K562 (cell line): ENCODE data around the gene GGCT. TPM values are rescaled to one million over a fixed set of nuclear protein-coding genes. Genes with fewer than 3 reads are reported as not detected.

Experiments
- ATAC-seq: fragments of 200-7000 bp; cut with Tn5 transposase; 3 replicates; pipeline ENCODE4 v1.9.1; 2020; ENCODE audit warnings: moderate library complexity
- BruUV-seq: library from RNA; stranded (reverse); fragments of 400-500 nt; replicated peaks from 2 replicates; lab custom pipeline; 2021; lab: Mats Ljungman, UMichigan
- CTCF ChIA-PET: fragments of 300-600 bp; formaldehyde crosslinking; extraction: SDS; loops from one replicate; lab custom pipeline; 2021; ENCODE audit warnings: low intra/inter-chr PET ratio; lab: Yijun Ruan, JAX
- POLR2A ChIA-PET: fragments of 300-600, 350-650 bp; sonication (Branson Sonifier 250); formaldehyde crosslinking; extraction: SDS; loops from one replicate; lab custom pipeline; 2021; ENCODE audit warnings: antibody characterized with exemption, inconsistent platforms; lab: Yijun Ruan, JAX
- DNase-seq, 4 experiments: peaks; one replicate each; pipeline versions ENCODE4 v3.0.0 to v3.0.0-alpha.2; 2011 to 2018; ENCODE audit warnings: low spot score in 3 of 4, mixed read lengths in 3 of 4; ENCODE audit errors: extremely low read depth in 1 of 4
- FAIRE-seq: peaks from 2 replicates; lab custom pipeline; 2011; peaks lifted over from hg19 to GRCh38; lab: Jason Lieb, UNC
- H2AFZ ChIP-seq: 2 replicates; pipeline ENCODE4 v1.6.0; 2011; ENCODE audit warnings: low read depth, low read length, control low read depth, inconsistent platforms
- H3K27ac ChIP-seq: fragments of 200-600 bp; 3 replicates; pipeline ENCODE4 v1.8.0; 2011; ENCODE audit warnings: low read depth, mild to moderate bottlenecking, control low read depth, inconsistent platforms, low read length, moderate library complexity, mixed read lengths; ENCODE audit errors: extremely low read depth
- H3K27me3 ChIP-seq, 2 experiments: fragments of 300-600 bp in 1 of 2; 2 replicates in 1 of 2; 3 replicates in 1 of 2; pipeline versions ENCODE4 v1.6.0 to v1.8.0; 2011; ENCODE audit warnings: inconsistent platforms in 2 of 2, low read length in 2 of 2, mild to moderate bottlenecking in 1 of 2, mixed read lengths in 1 of 2, moderate library complexity in 1 of 2; ENCODE audit not compliant: control insufficient read depth in 2 of 2, insufficient read depth in 2 of 2
- H3K36me3 ChIP-seq: fragments of 300-600 bp; 3 replicates; pipeline ENCODE4 v1.8.0; 2011; ENCODE audit warnings: mild to moderate bottlenecking, low read length, inconsistent platforms; ENCODE audit not compliant: control insufficient read depth, insufficient read depth
- H3K4me1 ChIP-seq, 2 experiments: fragments of 200-600 bp in 1 of 2; replicated peaks in 1 of 2; 2 replicates in 1 of 2; 3 replicates in 1 of 2; pipeline versions ENCODE4 v1.5.1 to v1.8.0; 2011; ENCODE audit warnings: inconsistent platforms in 2 of 2, low read length in 2 of 2, mild to moderate bottlenecking in 1 of 2, mixed read lengths in 1 of 2, moderate library complexity in 1 of 2; ENCODE audit not compliant: control insufficient read depth in 2 of 2, insufficient read depth in 2 of 2
- H3K4me2 ChIP-seq: 2 replicates; pipeline ENCODE4 v1.6.1; 2011; ENCODE audit warnings: low read length, control low read depth, inconsistent platforms, mixed read lengths; ENCODE audit not compliant: insufficient read depth
- H3K4me3 ChIP-seq: fragments of 200-600 bp; sonication (generic), shearing (Covaris generic); 2 replicates; pipeline ENCODE4 v1.5.1; 2016; ENCODE audit warnings: control low read depth, inconsistent platforms
- H3K79me2 ChIP-seq: fragments of 200-600 bp; 3 replicates; pipeline ENCODE4 v1.8.0; 2011; ENCODE audit warnings: low read length, inconsistent platforms; ENCODE audit not compliant: control insufficient read depth, insufficient read depth
- H3K9ac ChIP-seq, 2 experiments: 2 replicates each; pipeline versions ENCODE4 v1.6.0 to v1.6.1; 2011; ENCODE audit warnings: low read depth in 2 of 2, low read length in 2 of 2, control low read depth in 1 of 2, inconsistent platforms in 1 of 2, mild to moderate bottlenecking in 1 of 2, mixed read lengths in 1 of 2; ENCODE audit not compliant: insufficient read depth in 1 of 2
- H3K9me1 ChIP-seq: one replicate; pipeline ENCODE4 v1.6.0; 2011; ENCODE audit warnings: inconsistent platforms, mild to moderate bottlenecking, low read length, moderate library complexity; ENCODE audit not compliant: control insufficient read depth, insufficient read depth
- H3K9me3 ChIP-seq: replicated peaks from 2 replicates; pipeline ENCODE4 v1.5.1; 2011; ENCODE audit warnings: low read depth, low read length, inconsistent platforms; ENCODE audit not compliant: control insufficient read depth, insufficient read depth
- H4K20me1 ChIP-seq: replicated peaks from 2 replicates; pipeline ENCODE4 v1.6.1; 2011; ENCODE audit warnings: low read length, inconsistent platforms, mixed read lengths; ENCODE audit not compliant: control insufficient read depth, insufficient read depth
- CREB3 ChIP-seq: fragments of 450-650 bp; conservative IDR thresholded peaks from 2 replicates; pipeline ENCODE4 v1.6.1; 2016; ENCODE audit warnings: missing genetic modification characterization, low read depth, mild to moderate bottlenecking, missing compliant biosample characterization, moderate library complexity
- EZH2 ChIP-seq: IDR thresholded peaks from 2 replicates; pipeline ENCODE4 v1.6.1; 2012; ENCODE audit warnings: low read depth, mild to moderate bottlenecking, inconsistent platforms, low read length, borderline replicate concordance
- FOXK1 ChIP-seq: sonication (generic); formaldehyde crosslinking; IDR thresholded peaks from 2 replicates; pipeline ENCODE4 v1.8.0; 2022; ENCODE audit warnings: missing genetic modification reagents, mild to moderate bottlenecking, borderline replicate concordance
- FOXM1 ChIP-seq, 2 experiments: fragments of 450-650 bp in 1 of 2; sonication (generic) in 1 of 2; formaldehyde crosslinking in 1 of 2; IDR thresholded peaks; 2 replicates each; pipeline versions ENCODE4 v1.6.1 to v1.9.0; 2017 to 2022; ENCODE audit warnings: low read depth in 2 of 2, mild to moderate bottlenecking in 2 of 2, missing genetic modification reagents in 1 of 2, moderate library complexity in 1 of 2
- MAZ ChIP-seq, 2 experiments: fragments of 450-650 bp in 1 of 2; sonication (generic) in 1 of 2; formaldehyde crosslinking; IDR thresholded peaks in 1 of 2; conservative IDR thresholded peaks in 1 of 2; 2 replicates each; pipeline versions ENCODE4 v1.4.0 to v1.5.0; 2020; ENCODE audit warnings: mild to moderate bottlenecking in 1 of 2, missing genetic modification reagents in 1 of 2
- RCOR1 ChIP-seq, 2 experiments: IDR thresholded peaks; 2 replicates each; pipeline ENCODE4 v1.6.1; 2012; ENCODE audit warnings: low read depth in 2 of 2, low read length in 2 of 2, borderline replicate concordance in 1 of 2, improper control_type of control experiment in 1 of 2
- TCF15 ChIP-seq: fragments of 250-450 bp; sonication (Bioruptor Pico); IDR thresholded peaks from 2 replicates; pipeline ENCODE4 v1.8.0; 2022; ENCODE audit warnings: moderate library complexity, mild to moderate bottlenecking, inconsistent platforms
- TRIM24 ChIP-seq, 2 experiments: fragments of 450-650 bp; IDR thresholded peaks; 2 replicates each; pipeline ENCODE4 v1.6.1; 2016
- WGBS: fragments of 100-300 bp; shearing (Covaris generic); methylation state at CpG from one replicate; pipeline ENCODE4 v1.1.6; 2016; ENCODE audit warnings: low coverage, mixed read lengths; ENCODE audit not compliant: insufficient coverage; ENCODE audit errors: missing lambda C conversion rate; 5-methylcytosine and 5-hydroxymethylcytosine counted together
- in situ Hi-C: fragments of 300-500 bp; cut with MboI; formaldehyde crosslinking; loops from 4 replicates; pipeline ENCODE4 v1.15.0; 2018; ENCODE audit warnings: inconsistent platforms, mixed read lengths
- intact Hi-C: fragments of 100-400 bp; cut with micrococcal nuclease; formaldehyde crosslinking; loops from 2 replicates; pipeline ENCODE4 v1.14.2; 2022
- polyA plus RNA-seq, 8 experiments: library from polyadenylated mRNA; depleted of rRNA in 4 of 8; stranded (reverse) in 5 of 8; unstranded in 3 of 8; fragments of >200 nt; fragmentation: Nextera tagmentation in 2 of 8; fragmentation: Illumina TruSeq in 1 of 8; extraction: Ambion mirVana in 2 of 8; extraction: Trizol in 1 of 8; gene quantifications; 2 replicates each; pipeline versions ENCODE4 v1.2.1 to v1.2.3, GENCODE V29; 2011 to 2014; ENCODE audit warnings: inconsistent platforms in 1 of 8, missing spikeins in 1 of 8
- total RNA-seq, 7 experiments: library from RNA; depleted of rRNA in 6 of 7; stranded (reverse); fragments of >200 nt in 6 of 7; fragmentation: Illumina TruSeq in 2 of 7; extraction: Trizol in 2 of 7; gene quantifications; 2 replicates each; pipeline versions ENCODE4 v1.2.1 to v1.2.3, GENCODE V29; 2011 to 2021; ENCODE audit warnings: low replicate concordance in 1 of 7
- TF ChIP-seq, protein P1 (sequence below): fragments of 250-450 bp; sonication (Bioruptor Pico); IDR thresholded peaks from 2 replicates; pipeline ENCODE4 v1.5.0; 2020; ENCODE audit warnings: mild to moderate bottlenecking
- TF ChIP-seq, protein P2 (sequence below): fragments of 450-650 bp; conservative IDR thresholded peaks from 2 replicates; pipeline ENCODE4 v1.6.1; 2016; ENCODE audit warnings: missing genetic modification characterization, low read depth, mild to moderate bottlenecking, control low read depth, missing compliant biosample characterization
- TF ChIP-seq, protein P3 (sequence below): sonication (generic); formaldehyde crosslinking; IDR thresholded peaks from 2 replicates; pipeline ENCODE4 v1.8.0; 2023; ENCODE audit warnings: missing genetic modification reagents, mild to moderate bottlenecking, borderline replicate concordance

Gene GGCT
- total and polyA plus RNA-seq, 9 of the 15 experiments (the other 6 are each of a cell fraction or from before 2014, with no cell fraction given), result 79.0 to 349 (median 136) TPM

DNA sequence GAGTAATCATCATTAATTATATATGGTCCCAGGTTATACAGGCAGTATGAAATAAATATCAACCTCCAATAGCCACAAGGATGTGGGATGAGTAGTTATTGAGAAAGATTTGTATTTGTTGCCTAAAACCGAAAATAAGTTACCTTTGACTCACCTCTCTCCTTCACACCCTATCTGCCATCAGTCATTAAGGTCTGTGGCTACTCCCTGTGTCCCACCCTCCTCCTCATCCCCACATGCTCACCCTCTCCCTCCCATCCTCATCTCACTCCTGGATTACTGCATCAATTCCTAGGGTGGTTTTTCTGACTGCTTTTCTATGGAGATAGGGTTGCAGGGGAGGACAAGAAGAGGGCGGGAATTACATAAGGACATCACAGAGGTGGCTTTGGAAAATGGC, 9.1 kb upstream of the GGCT start:
- TF ChIP-seq FOXM1 (IDR thresholded peaks at IDR 0.05; ENCODE audit: low read depth) (no peak), FOXM1 (CRISPR knock-in tag; IDR thresholded peaks at IDR 0.05; ENCODE audit: low read depth) (no peak), CREB3 (no peak), FOXK1 (CRISPR knock-in tag) (no peak), TCF15 (no peak), TRIM24 (IDR thresholded peaks at IDR 0.05) (no peak), EZH2 (no peak), MAZ (CRISPR knock-in tag; conservative IDR thresholded peaks at IDR 0.05 in 1 of 2, IDR thresholded peaks at IDR 0.05 in 1 of 2) (no peak), RCOR1 (IDR thresholded peaks at IDR 0.05; ENCODE audit: borderline replicate concordance in 1 of 2, low read depth in 2 of 2, low read length in 2 of 2) (no peak)
- TF ChIP-seq, protein P1, sequence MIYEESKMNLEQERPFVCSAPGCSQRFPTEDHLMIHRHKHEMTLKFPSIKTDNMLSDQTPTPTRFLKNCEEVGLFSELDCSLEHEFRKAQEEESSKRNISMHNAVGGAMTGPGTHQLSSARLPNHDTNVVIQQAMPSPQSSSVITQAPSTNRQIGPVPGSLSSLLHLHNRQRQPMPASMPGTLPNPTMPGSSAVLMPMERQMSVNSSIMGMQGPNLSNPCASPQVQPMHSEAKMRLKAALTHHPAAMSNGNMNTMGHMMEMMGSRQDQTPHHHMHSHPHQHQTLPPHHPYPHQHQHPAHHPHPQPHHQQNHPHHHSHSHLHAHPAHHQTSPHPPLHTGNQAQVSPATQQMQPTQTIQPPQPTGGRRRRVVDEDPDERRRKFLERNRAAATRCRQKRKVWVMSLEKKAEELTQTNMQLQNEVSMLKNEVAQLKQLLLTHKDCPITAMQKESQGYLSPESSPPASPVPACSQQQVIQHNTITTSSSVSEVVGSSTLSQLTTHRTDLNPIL (CRISPR knock-in tag), result no peak
- TF ChIP-seq, protein P2, sequence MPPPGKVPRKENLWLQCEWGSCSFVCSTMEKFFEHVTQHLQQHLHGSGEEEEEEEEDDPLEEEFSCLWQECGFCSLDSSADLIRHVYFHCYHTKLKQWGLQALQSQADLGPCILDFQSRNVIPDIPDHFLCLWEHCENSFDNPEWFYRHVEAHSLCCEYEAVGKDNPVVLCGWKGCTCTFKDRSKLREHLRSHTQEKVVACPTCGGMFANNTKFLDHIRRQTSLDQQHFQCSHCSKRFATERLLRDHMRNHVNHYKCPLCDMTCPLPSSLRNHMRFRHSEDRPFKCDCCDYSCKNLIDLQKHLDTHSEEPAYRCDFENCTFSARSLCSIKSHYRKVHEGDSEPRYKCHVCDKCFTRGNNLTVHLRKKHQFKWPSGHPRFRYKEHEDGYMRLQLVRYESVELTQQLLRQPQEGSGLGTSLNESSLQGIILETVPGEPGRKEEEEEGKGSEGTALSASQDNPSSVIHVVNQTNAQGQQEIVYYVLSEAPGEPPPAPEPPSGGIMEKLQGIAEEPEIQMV (tag), result no peak
- TF ChIP-seq, protein P3, sequence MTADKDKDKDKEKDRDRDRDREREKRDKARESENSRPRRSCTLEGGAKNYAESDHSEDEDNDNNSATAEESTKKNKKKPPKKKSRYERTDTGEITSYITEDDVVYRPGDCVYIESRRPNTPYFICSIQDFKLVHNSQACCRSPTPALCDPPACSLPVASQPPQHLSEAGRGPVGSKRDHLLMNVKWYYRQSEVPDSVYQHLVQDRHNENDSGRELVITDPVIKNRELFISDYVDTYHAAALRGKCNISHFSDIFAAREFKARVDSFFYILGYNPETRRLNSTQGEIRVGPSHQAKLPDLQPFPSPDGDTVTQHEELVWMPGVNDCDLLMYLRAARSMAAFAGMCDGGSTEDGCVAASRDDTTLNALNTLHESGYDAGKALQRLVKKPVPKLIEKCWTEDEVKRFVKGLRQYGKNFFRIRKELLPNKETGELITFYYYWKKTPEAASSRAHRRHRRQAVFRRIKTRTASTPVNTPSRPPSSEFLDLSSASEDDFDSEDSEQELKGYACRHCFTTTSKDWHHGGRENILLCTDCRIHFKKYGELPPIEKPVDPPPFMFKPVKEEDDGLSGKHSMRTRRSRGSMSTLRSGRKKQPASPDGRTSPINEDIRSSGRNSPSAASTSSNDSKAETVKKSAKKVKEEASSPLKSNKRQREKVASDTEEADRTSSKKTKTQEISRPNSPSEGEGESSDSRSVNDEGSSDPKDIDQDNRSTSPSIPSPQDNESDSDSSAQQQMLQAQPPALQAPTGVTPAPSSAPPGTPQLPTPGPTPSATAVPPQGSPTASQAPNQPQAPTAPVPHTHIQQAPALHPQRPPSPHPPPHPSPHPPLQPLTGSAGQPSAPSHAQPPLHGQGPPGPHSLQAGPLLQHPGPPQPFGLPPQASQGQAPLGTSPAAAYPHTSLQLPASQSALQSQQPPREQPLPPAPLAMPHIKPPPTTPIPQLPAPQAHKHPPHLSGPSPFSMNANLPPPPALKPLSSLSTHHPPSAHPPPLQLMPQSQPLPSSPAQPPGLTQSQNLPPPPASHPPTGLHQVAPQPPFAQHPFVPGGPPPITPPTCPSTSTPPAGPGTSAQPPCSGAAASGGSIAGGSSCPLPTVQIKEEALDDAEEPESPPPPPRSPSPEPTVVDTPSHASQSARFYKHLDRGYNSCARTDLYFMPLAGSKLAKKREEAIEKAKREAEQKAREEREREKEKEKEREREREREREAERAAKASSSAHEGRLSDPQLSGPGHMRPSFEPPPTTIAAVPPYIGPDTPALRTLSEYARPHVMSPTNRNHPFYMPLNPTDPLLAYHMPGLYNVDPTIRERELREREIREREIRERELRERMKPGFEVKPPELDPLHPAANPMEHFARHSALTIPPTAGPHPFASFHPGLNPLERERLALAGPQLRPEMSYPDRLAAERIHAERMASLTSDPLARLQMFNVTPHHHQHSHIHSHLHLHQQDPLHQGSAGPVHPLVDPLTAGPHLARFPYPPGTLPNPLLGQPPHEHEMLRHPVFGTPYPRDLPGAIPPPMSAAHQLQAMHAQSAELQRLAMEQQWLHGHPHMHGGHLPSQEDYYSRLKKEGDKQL (CRISPR knock-in tag), result no peak
- TF ChIP-seq, all 486 proteins: peak for 0
- Histone ChIP-seq H2AFZ (no peak overlapping the region), H3K9me3 (no peaks in the 10 kb centered on the region; the same call in 1 of the 2 replicates), H3K27ac (no peak overlapping the region), H3K4me2 (no peak overlapping the region), H3K4me3 (no peak overlapping the region), H4K20me1 (no peaks in the 10 kb centered on the region), H3K9ac (no peak overlapping the region), H3K4me1 (no peaks in the 10 kb centered on the region; a peak in 2 of 5 replicates), H3K27me3 (no peaks in the 10 kb centered on the region), H3K79me2 (no peaks in the 10 kb centered on the region), H3K9me1 (no peaks in the 10 kb centered on the region), H3K36me3 (no peaks in the 10 kb centered on the region)
- CTCF ChIA-PET, result no interaction called here
- in situ Hi-C loops (no loop called here), intact Hi-C loops (loop anchor here (1.0 to 5.0 kb wide), 3 partner anchors 18 to 229 kb away; no protein-coding TSS in a partner anchor)
- BruUV-seq, result no TSS peak
- 15% methylated on average over 2 of the region's 2 CpGs for WGBS
- FAIRE-seq, result no peak
- no peak for ATAC-seq
- DNase-seq, result no peak
- POLR2A ChIA-PET, result no interaction called here
